Ovary (tissue), 9 donors: ENCODE data around the gene WDR53. TPM values are rescaled to one million over a fixed set of nuclear protein-coding genes. Genes with fewer than 3 reads are reported as not detected.
A peak's percentile ranks its signal among the peaks of the same experiment; 100 is the strongest.

Experiments used
- DNase-seq, 5 donors: peaks; one replicate each; pipeline ENCODE4 v3.0.0-alpha.2; 2019 to 2020
- H3K27ac ChIP-seq, 2 donors: fragments of 200-600 bp; one replicate each; pipeline versions ENCODE4 v1.5.1 to v1.8.0; 2019 to 2022
- H3K27me3 ChIP-seq: fragments of 200-600 bp; one replicate; pipeline ENCODE4 v1.8.0; 2022
- H3K36me3 ChIP-seq: fragments of 200-600 bp; sonication (generic); one replicate; pipeline ENCODE4 v1.5.1; 2019
- H3K4me1 ChIP-seq: one replicate; pipeline ENCODE4 v1.8.1; 2013; ENCODE audit warnings: mild to moderate bottlenecking, moderate library complexity; ENCODE audit not compliant: insufficient read depth
- H3K4me3 ChIP-seq: fragments of 200-600 bp; sonication (generic); one replicate; pipeline ENCODE4 v1.5.1; 2017
- H3K9me3 ChIP-seq, 2 donors: fragments of 200-600 bp in 1 of 2; sonication (generic) in 1 of 2; one replicate each; pipeline versions ENCODE4 v1.5.1 to v1.8.1; 2013 to 2019; ENCODE audit warnings: mild to moderate bottlenecking in 1 of 2, moderate library complexity in 1 of 2
- CTCF ChIP-seq, 3 donors: fragments of 450-650 bp in 2 of 3; fragments of 200-600 bp in 1 of 3; IDR thresholded peaks; one replicate each; pipeline versions ENCODE4 v1.5.1 to v1.8.0; 2016 to 2022; ENCODE audit warnings: antibody characterized with exemption in 3 of 3, mild to moderate bottlenecking in 1 of 3
- EP300 ChIP-seq: sonication (generic); formaldehyde crosslinking; IDR thresholded peaks from one replicate; pipeline ENCODE4 v1.6.1; 2017; ENCODE audit warnings: antibody characterized with exemption
- POLR2A ChIP-seq: fragments of 450-650 bp; IDR thresholded peaks from one replicate; pipeline ENCODE4 v1.6.1; 2017; ENCODE audit warnings: antibody characterized with exemption, mild to moderate bottlenecking, moderate library complexity
- WGBS, 3 donors: extraction: QIAGEN DNeasy Blood & Tissue Kit in 1 of 3; methylation state at CpG; one replicate each; pipeline versions ENCODE4 v1.1.5 to v1.1.7; 2013 to 2017; 5-methylcytosine and 5-hydroxymethylcytosine counted together
- intact Hi-C, 4 donors: fragments of 100-400 bp; cut with DNase I; formaldehyde crosslinking; loops; one replicate each; pipeline versions ENCODE4 v1.11.0 to v1.15.1; 2022 to 2023
- polyA plus RNA-seq, 2 donors: library from polyadenylated mRNA; stranded (reverse); fragments of 200-250 nt in 1 of 2; fragments of 350-450 nt in 1 of 2; fragmentation: Illumina TruSeq in 1 of 2; extraction: RNeasy Lipid Tissue Mini Kit (QIAGEN cat#74804) in 1 of 2; gene quantifications; one replicate each; pipeline ENCODE4 v1.2.3, GENCODE V29; 2013 to 2014
- total RNA-seq, 7 donors: library from RNA; depleted of rRNA in 2 of 7; stranded (reverse); fragments of >200 nt in 2 of 7; fragmentation: NEBNext Ultra II Directional in 3 of 7; extraction: Animal tissue kit (Norgen Biotek cat#: 25700) in 3 of 7; gene quantifications; one replicate each; pipeline versions ENCODE4 v1.1.0 to v1.2.4, GENCODE V29; 2016 to 2023
- donor health status: DM: no; HTN: no; CAD: no; lungs with moderate emphysema.
- donor health status: DM: no; HTN: no; CAD: no.
- donor health status: Bipolar disorder and iron deficiency.
- donor health status: DM: yes; HTN: yes; CAD: no.
- donor health status: DM: no; HTN: no; CAD: no.
- donor health status: DM: yes; HTN: yes; CAD: no.

The WDR53 gene
- total and polyA plus RNA-seq, 9 donors = 3.0 to 14.1 (median 11.6) TPM

DNA sequence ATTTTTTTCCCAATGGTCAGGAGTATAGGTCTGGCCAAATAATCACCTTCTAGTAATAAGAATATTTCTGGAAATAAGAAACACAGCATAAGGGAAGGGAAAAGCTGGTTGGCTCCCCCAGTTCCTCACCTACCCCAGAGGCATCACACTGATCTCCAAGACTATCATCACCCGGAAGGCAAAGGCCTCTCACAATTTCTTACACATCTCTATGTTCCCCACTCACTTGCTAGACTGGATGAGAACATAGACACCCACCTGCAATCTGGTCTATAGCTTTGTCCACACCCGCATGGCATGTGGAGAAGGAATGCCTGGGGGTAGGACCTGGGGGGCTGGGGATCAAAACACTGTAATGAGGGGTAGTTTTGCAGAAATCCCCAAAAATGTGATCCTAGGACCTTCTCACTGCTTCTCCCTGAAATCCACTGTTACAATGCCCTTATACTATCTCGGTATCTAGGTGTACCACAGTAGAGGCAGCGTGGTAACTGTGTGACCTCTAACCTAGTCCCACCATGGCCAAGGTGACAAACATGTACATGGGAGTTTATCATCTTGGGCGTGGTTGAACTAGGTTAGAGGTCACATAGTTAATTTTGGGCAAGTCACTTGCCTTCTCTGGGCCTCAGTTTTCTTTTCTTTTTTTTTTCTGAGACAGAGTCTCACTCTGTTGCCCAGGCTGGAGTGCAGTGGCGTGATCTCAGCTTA is 41.6 kb upstream of the WDR53 start:
- DNase-seq = no peak
- Histone ChIP-seq H3K36me3 (no peaks in the 10 kb centered on the region), H3K4me3 (no peak overlapping the region), H3K4me1 (no peaks in the 10 kb centered on the region), H3K27ac (no peak overlapping the region), H3K27me3 (no peaks in the 10 kb centered on the region), H3K9me3 (no peaks in the 10 kb centered on the region)
- intact Hi-C loops = loop anchor here in 1 of 4 donors (10.0 kb wide), 1 partner anchor 75 kb away; no protein-coding TSS in a partner anchor
- WGBS, 3 donors = 81 to 84% (median 83%) methylated on average over 6 of the region's 6 CpGs
- TF ChIP-seq POLR2A = no peak
- no peak for TF ChIP-seq CTCF (IDR thresholded peaks at IDR 0.05)
- TF ChIP-seq EP300 = no peak

- 15 to 22% (median 20%) methylated on average over 5 of the region's 5 CpGs for WGBS, 3 donors
- DNase-seq = peak; percentile 33 to 68 (median 59)
- Histone ChIP-seq H3K4me1 (no peaks in the 10 kb centered on the region), H3K27me3 (no peaks in the 10 kb centered on the region), H3K9me3 (no peaks in the 10 kb centered on the region), H3K36me3 (no peaks in the 10 kb centered on the region), H3K4me3 (no peak overlapping the region), H3K27ac (no peak overlapping the region)
- intact Hi-C loops = loop anchor here in 1 of 4 donors (10.0 kb wide), 1 partner anchor 75 kb away; no protein-coding TSS in a partner anchor
- no peak for TF ChIP-seq POLR2A
- no peak for TF ChIP-seq EP300
- no peak for TF ChIP-seq CTCF (IDR thresholded peaks at IDR 0.05)
These were observed 41.0 kb upstream of the WDR53 start for GRCh38 chr3:196609343-196609775.

GRCh38 chr3:196608693-196609092 is 40.3 kb upstream of the WDR53 start:
- no peaks in the 10 kb centered on the region for H3K27me3 ChIP-seq
- no peaks in the 10 kb centered on the region for H3K9me3 ChIP-seq
- no peak overlapping the region for H3K4me3 ChIP-seq
- no peaks in the 10 kb centered on the region for H3K36me3 ChIP-seq
- 91 to 94% (median 92%) methylated on average over 2 of the region's 2 CpGs for WGBS, 3 donors
- H3K4me1 ChIP-seq = no peaks in the 10 kb centered on the region
- no peak overlapping the region for H3K27ac ChIP-seq
- intact Hi-C loops = loop anchor here in 1 of 4 donors (10.0 kb wide), 1 partner anchor 76 kb away; no protein-coding TSS in a partner anchor
- no peak for TF ChIP-seq CTCF (IDR thresholded peaks at IDR 0.05)
- no peak for TF ChIP-seq POLR2A
- TF ChIP-seq EP300 = no peak
- no peak for DNase-seq

GRCh38 chr3:196604548-196604947 is 36.2 kb upstream of the WDR53 start:
- no peak overlapping the region for H3K4me3 ChIP-seq
- no peak overlapping the region for H3K27ac ChIP-seq
- intact Hi-C loops = loop anchor here in 1 of 4 donors (10.0 kb wide), 1 partner anchor 80 kb away; no protein-coding TSS in a partner anchor
- H3K27me3 ChIP-seq = no peaks in the 10 kb centered on the region
- H3K9me3 ChIP-seq = no peaks in the 10 kb centered on the region
- TF ChIP-seq CTCF (IDR thresholded peaks at IDR 0.05) (no peak), POLR2A (no peak), EP300 (no peak)
- 40 to 52% (median 52%) methylated on average over 13 of the region's 13 CpGs for WGBS, 3 donors
- no peaks in the 10 kb centered on the region for H3K4me1 ChIP-seq
- H3K36me3 ChIP-seq = no peaks in the 10 kb centered on the region
- DNase-seq = no peak
